Endothelial cell of umbilical vein (primary cell): ENCODE results near the gene GTPBP3. TPM values are rescaled to one million over a fixed set of nuclear protein-coding genes. Genes with fewer than 3 reads are reported as not detected.

ENCODE experiments used
- BruUV-seq: library from RNA; stranded (reverse); fragments of 400-500 nt; replicated peaks from 2 replicates; lab custom pipeline; 2021; lab: Mats Ljungman, UMichigan
- CTCF ChIA-PET: fragments of 300-600, 350-600 bp; sonication (Branson Sonifier 250); formaldehyde crosslinking; loops from one replicate; lab custom pipeline; 2021; ENCODE audit warnings: antibody characterized with exemption, inconsistent platforms; lab: Charles Lee
- POLR2A ChIA-PET: fragments of 300-600, 350-600 bp; sonication (Branson Sonifier 250); formaldehyde crosslinking; loops from one replicate; lab custom pipeline; 2021; ENCODE audit warnings: antibody characterized with exemption, inconsistent platforms; lab: Charles Lee
- DNase-seq: peaks from one replicate; pipeline ENCODE4 v3.0.0-alpha.2; 2011; ENCODE audit warnings: low read depth, low spot score
- FAIRE-seq: peaks from 2 replicates; lab custom pipeline; 2011; peaks lifted over from hg19 to GRCh38; lab: Jason Lieb, UNC
- H2AFZ ChIP-seq: 2 replicates; pipeline ENCODE4 v1.6.0; 2012; ENCODE audit warnings: low read depth, low read length, control low read depth, inconsistent platforms
- H3K27ac ChIP-seq: 2 replicates; pipeline ENCODE4 v1.5.1; 2011; ENCODE audit warnings: low read depth, mild to moderate bottlenecking, control low read depth, low read length, moderate library complexity; ENCODE audit not compliant: insufficient read depth
- H3K27me3 ChIP-seq, 2 experiments: 2 replicates each; pipeline versions ENCODE4 v1.6.0 to v1.6.1; 2011; ENCODE audit warnings: low read length in 2 of 2, mixed read lengths in 1 of 2; ENCODE audit not compliant: control insufficient read depth in 2 of 2, insufficient read depth in 2 of 2
- H3K36me3 ChIP-seq, 2 experiments: 2 replicates in 1 of 2; 3 replicates in 1 of 2; pipeline ENCODE4 v1.5.1; 2011; ENCODE audit warnings: low read length in 2 of 2, mild to moderate bottlenecking in 1 of 2, moderate library complexity in 1 of 2; ENCODE audit not compliant: control insufficient read depth in 2 of 2, insufficient read depth in 2 of 2; ENCODE audit errors: extremely low read depth in 1 of 2
- H3K4me1 ChIP-seq: 3 replicates; pipeline ENCODE4 v1.5.1; 2011; ENCODE audit warnings: mild to moderate bottlenecking, low read length; ENCODE audit not compliant: control insufficient read depth, insufficient read depth; ENCODE audit errors: extremely low read depth
- H3K4me2 ChIP-seq: 2 replicates; pipeline ENCODE4 v1.6.1; 2011; ENCODE audit warnings: low read length, control low read depth, mixed read lengths; ENCODE audit not compliant: insufficient read depth
- H3K4me3 ChIP-seq, 3 experiments: fragments of 200-600 bp in 1 of 3; sonication (generic), shearing (Covaris generic) in 1 of 3; replicated peaks in 1 of 3; 2 replicates each; pipeline ENCODE4 v1.5.1; 2011 to 2016; ENCODE audit warnings: control low read depth in 3 of 3, low read length in 3 of 3, mild to moderate bottlenecking in 2 of 3, inconsistent platforms in 1 of 3, low read depth in 1 of 3, moderate library complexity in 1 of 3; ENCODE audit not compliant: insufficient read depth in 1 of 3
- H3K79me2 ChIP-seq: 2 replicates; pipeline ENCODE4 v1.6.0; 2012; ENCODE audit warnings: low read length, inconsistent platforms; ENCODE audit not compliant: control insufficient read depth, insufficient read depth
- H3K9ac ChIP-seq: replicated peaks from 2 replicates; pipeline ENCODE3; 2011; ENCODE audit warnings: low read length, control low read depth; ENCODE audit not compliant: insufficient read depth; ENCODE audit errors: extremely low read depth
- H3K9me1 ChIP-seq: replicated peaks from 3 replicates; pipeline ENCODE4 v1.6.0; 2011; ENCODE audit warnings: mild to moderate bottlenecking, low read length; ENCODE audit not compliant: control insufficient read depth, insufficient read depth; ENCODE audit errors: extremely low read depth
- H3K9me3 ChIP-seq: replicated peaks from 2 replicates; pipeline ENCODE4 v1.5.1; 2012; ENCODE audit warnings: low read length, inconsistent platforms; ENCODE audit not compliant: control insufficient read depth, insufficient read depth
- H4K20me1 ChIP-seq: replicated peaks from 2 replicates; pipeline ENCODE3; 2011; ENCODE audit warnings: mild to moderate bottlenecking, low read length; ENCODE audit not compliant: control insufficient read depth, insufficient read depth; ENCODE audit errors: extremely low read depth
- CTCF ChIP-seq, 2 donors: IDR thresholded peaks; 1 replicate in 1 of 2; 2 replicates in 1 of 2; pipeline ENCODE4 v1.5.1; 2011; ENCODE audit warnings: low read length in 2 of 2, mild to moderate bottlenecking in 2 of 2, moderate library complexity in 2 of 2, control low read depth in 1 of 2, inconsistent platforms in 1 of 2, low read depth in 1 of 2; ENCODE audit not compliant: insufficient read depth in 1 of 2; ENCODE audit errors: extremely low read depth in 1 of 2
- EZH2 ChIP-seq: IDR thresholded peaks from 2 replicates; pipeline ENCODE4 v1.6.1; 2012; ENCODE audit warnings: borderline replicate concordance, low read depth, mild to moderate bottlenecking, moderate library complexity, low read length, inconsistent platforms; ENCODE audit not compliant: severe bottlenecking
- FOS ChIP-seq: IDR thresholded peaks from 2 replicates; pipeline ENCODE4 v1.6.1; 2011; ENCODE audit warnings: mild to moderate bottlenecking, low read length, moderate library complexity, borderline replicate concordance; ENCODE audit not compliant: insufficient read depth
- GATA2 ChIP-seq: IDR thresholded peaks from 2 replicates; pipeline ENCODE4 v1.7.0; 2011; ENCODE audit warnings: low read depth, mild to moderate bottlenecking, moderate library complexity, mixed read lengths, low read length; ENCODE audit not compliant: insufficient read length, insufficient read depth
- JUN ChIP-seq: IDR thresholded peaks from 2 replicates; pipeline ENCODE4 v1.6.1; 2011; ENCODE audit warnings: borderline replicate concordance, low read depth; ENCODE audit not compliant: insufficient read length, insufficient read depth
- MYC ChIP-seq: IDR thresholded peaks from one replicate; pipeline ENCODE4 v1.6.1; 2011; ENCODE audit warnings: mild to moderate bottlenecking, low read depth, low read length
- POLR2A ChIP-seq: IDR thresholded peaks from 2 replicates; pipeline ENCODE4 v1.6.1; 2012; ENCODE audit warnings: low read depth, mild to moderate bottlenecking, control low read depth, low read length
- POLR2AphosphoS5 ChIP-seq: IDR thresholded peaks from 2 replicates; pipeline ENCODE4 v1.6.1; 2012; ENCODE audit warnings: low read depth, mild to moderate bottlenecking, control low read depth, low read length, moderate library complexity; ENCODE audit not compliant: insufficient read depth
- dilution Hi-C: fragments of 300-500 bp; cut with MboI; formaldehyde crosslinking; loops from one replicate; pipeline ENCODE4 v1.15.0; 2019; ENCODE audit warnings: low sequenced_read_pairs; ENCODE audit not compliant: extremely low pct_ligation_motif_present
- intact Hi-C: fragments of 100-400 bp; cut with micrococcal nuclease; formaldehyde crosslinking; loops from one replicate; pipeline ENCODE4 v1.10.0; 2022
- polyA plus RNA-seq, 4 experiments: library from polyadenylated mRNA; depleted of rRNA in 3 of 4; stranded (reverse) in 3 of 4; unstranded in 1 of 4; fragments of >200 nt; gene quantifications; 2 replicates each; pipeline versions ENCODE4 v1.2.1 to v1.2.3, GENCODE V29; 2011 to 2012; ENCODE audit warnings: missing spikeins in 1 of 4
- total RNA-seq: library from RNA; stranded (reverse); gene quantifications from 2 replicates; pipeline ENCODE4 v1.2.3, GENCODE V29; 2021
- TF ChIP-seq, protein P1 (sequence below): IDR thresholded peaks from 2 replicates; pipeline ENCODE4 v1.6.1; 2011; ENCODE audit not compliant: insufficient read depth, insufficient read length

Gene GTPBP3
- total and polyA plus RNA-seq, 2 donors (not counting 3 experiments of a cell fraction or from before 2014, with no cell fraction given) = 12.7 to 34.7 TPM

DNA sequence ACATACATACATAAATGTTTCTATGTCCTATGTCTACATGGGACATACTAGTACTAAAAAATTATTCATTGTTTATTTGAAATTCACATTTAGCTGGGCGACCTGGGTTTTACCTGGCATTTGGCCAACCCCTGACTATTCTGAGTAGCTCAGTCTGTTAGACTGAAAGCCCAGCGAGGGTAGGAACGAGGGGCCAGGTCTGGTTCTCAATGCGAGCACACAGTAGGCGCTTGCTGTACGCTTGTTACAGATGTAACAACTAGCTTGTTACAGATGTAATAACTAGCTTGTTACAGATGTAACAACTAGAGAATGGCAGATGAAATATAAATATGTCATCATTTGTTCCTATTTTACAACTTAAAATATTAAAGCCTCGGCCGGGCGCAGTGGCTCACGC lies 1.8 kb upstream of the GTPBP3 start:
- BruUV-seq = no TSS peak
- peaks cover 0 to 3% of the 10 kb centered on the region in 2 experiments for H3K27me3 ChIP-seq
- no peak overlapping the region for H2AFZ ChIP-seq
- CTCF ChIA-PET = interaction anchor here (1.3 to 2.6 kb wide), 5 partner anchors 30 to 54 kb away, joined by 3 to 10 read pairs (median 5); partner anchors contain the start of gene MRPL34
- TF ChIP-seq FOS = no peak
- no peak for TF ChIP-seq CTCF (IDR thresholded peaks at IDR 0.05; ENCODE audit: extremely low read depth in 1 of 2, insufficient read depth in 1 of 2, low read depth in 1 of 2, low read length in 2 of 2)
- no peak for TF ChIP-seq MYC
- no peak for TF ChIP-seq EZH2
- no peak for TF ChIP-seq POLR2A
- TF ChIP-seq GATA2 = no peak
- TF ChIP-seq POLR2AphosphoS5 = no peak
- TF ChIP-seq, protein P1, sequence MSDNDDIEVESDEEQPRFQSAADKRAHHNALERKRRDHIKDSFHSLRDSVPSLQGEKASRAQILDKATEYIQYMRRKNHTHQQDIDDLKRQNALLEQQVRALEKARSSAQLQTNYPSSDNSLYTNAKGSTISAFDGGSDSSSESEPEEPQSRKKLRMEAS = no peak
- TF ChIP-seq JUN = no peak
- H3K9me1 ChIP-seq = no peaks in the 10 kb centered on the region
- peaks cover 14% of the 10 kb centered on the region for H3K4me1 ChIP-seq
- POLR2A ChIA-PET = no interaction called here
- H3K9me3 ChIP-seq = no peaks in the 10 kb centered on the region
- intact Hi-C loops (no loop called here), dilution Hi-C loops (no loop called here)
- no peak overlapping the region for H3K4me2 ChIP-seq
- H3K27ac ChIP-seq = no peak overlapping the region
- DNase-seq = no peak
- H3K9ac ChIP-seq = no peak overlapping the region
- no peaks in the 10 kb centered on the region for H4K20me1 ChIP-seq
- FAIRE-seq = no peak
- no peaks in the 10 kb centered on the region for H3K36me3 ChIP-seq
- peaks cover 4% of the 10 kb centered on the region for H3K79me2 ChIP-seq
- no peak overlapping the region for H3K4me3 ChIP-seq
